Measurements from ENCODE around the gene STK39. TPM values are rescaled to one million over a fixed set of nuclear protein-coding genes. Genes with fewer than 3 reads are reported as not detected.
"Not testable (repeated sequence)": the region's sequence is repeated elsewhere in the genome, so short reads cannot be mapped to it uniquely, and the experiment has no call there.

Gene STK39
- polyA plus RNA-seq, 3 donors: 19.6 to 45.0 (median 33.7) TPM

DNA sequence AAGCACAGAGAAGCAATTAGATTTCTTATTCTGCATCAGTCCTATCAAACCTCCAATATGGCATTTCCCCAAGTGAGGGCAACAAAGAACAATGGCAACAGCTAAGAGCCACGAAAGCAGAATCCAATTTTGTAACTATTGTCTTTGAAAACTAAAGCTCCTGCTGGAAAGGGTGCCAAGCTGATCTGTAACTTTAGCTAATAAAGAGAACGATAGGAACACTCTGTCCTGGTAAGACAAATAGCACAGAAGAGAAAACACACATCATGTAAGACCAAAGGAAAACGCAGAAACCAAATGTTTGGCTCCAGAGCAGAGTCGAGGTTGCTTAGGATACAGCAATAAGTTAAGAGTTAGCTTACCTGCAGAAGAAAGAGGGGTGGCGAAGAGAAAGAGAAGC, 160.5 kb downstream of the STK39 start:
- 70 to 79% (median 77%) methylated on average over 5 of the region's 5 CpGs for WGBS, 3 donors
- H3K27ac ChIP-seq (ENCODE audit: low read depth, low read length): no peak overlapping the region

DNA sequence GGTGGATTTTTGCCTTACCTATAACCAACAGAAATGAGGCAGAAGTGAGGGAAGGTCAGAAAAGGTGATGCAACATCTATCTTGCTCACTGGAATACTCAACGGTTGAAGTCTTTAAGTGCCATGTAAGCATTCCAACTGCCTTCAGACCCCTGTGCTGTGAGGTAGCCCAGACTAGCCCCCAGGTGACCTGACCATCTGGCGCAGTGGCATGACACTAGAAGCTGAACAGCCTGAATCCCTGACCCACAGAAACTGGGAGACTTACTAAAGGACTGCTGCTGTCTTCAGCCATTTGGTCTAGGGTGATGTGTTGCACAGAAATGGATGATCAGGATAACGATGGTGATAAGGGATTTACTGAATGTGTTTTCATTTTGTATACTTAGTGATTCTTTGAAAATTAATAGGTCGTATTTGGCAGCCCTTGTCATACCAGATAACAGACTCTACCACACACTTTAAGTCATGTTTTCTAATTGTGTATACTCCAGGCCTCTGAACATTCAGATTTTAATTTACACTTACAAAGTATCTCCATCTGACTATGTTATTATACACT, 161.5 kb downstream of the STK39 start:
- H3K27ac ChIP-seq (ENCODE audit: low read depth, low read length): no peak overlapping the region
- 75 to 84% (median 79%) methylated on average over 4 of the region's 4 CpGs for WGBS, 3 donors

DNA sequence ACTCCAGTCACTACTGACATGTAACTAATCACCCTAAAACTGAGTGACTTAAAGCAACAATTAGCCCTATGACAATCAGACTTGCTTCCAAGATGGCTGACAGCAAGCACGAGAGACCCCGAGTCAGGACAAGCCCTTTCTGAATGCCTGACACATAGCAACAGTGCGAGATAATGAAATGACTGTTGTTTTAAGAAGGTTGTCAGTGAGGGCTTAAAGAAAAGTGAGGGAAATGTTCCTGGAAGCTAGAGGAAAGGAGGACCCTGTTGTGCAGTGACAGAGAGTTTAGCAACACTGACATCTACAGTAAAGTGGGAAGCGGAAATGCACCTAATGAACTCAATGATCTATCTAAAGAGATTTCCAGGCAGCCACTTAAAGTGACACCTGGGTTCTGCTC, 163.1 kb downstream of the STK39 start:
- no peak overlapping the region for H3K27ac ChIP-seq (ENCODE audit: low read depth, low read length)
- 88 to 94% (median 90%) methylated on average over 4 of the region's 4 CpGs for WGBS, 3 donors

DNA sequence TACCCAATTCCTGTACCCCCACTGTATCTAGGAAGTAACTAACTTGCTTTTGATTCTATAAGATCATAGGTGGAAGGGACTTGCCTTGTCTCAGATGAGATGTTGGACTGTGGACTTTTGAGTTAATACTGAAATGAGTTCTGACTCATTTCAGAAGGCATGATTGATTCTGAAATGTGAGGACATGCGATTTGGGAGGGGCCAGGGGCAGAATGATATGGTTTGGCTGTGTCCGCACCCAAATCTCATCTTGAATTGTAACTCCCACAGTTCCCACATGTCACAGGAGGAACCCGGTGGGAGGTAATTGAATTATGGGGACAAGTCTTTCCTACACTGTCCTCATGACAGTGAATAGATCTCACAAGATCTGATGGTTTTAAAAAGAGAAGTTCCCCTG, 165.9 kb downstream of the STK39 start:
- H3K27ac ChIP-seq (ENCODE audit: low read depth, low read length): not testable (repeated sequence)
- WGBS, 3 donors: 90 to 95% (median 93%) methylated on average over 3 of the region's 3 CpGs

DNA sequence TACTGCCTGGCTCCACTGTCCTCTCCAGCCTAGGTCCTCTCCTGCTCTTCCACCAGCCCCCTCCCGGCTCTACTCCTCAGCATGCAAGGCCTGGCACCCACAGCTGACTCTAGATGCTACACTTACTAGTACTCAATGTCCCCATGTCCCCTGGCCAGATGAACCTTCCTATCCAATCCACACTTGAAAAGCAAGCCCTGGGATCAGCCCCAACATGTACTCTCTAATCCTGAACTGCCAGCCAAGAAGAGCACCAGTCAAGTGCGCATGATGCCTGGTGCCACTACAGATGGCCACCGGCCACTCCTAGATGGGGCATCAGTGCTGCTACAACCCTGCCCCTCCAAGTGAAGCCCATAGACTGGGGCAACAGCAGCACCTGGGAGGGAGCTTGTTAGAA, 168.2 kb downstream of the STK39 start:
- WGBS, 3 donors: 98 to 100% (median 98%) methylated on average over 3 of the region's 3 CpGs
- H3K27ac ChIP-seq (ENCODE audit: low read depth, low read length): no peak overlapping the region

DNA sequence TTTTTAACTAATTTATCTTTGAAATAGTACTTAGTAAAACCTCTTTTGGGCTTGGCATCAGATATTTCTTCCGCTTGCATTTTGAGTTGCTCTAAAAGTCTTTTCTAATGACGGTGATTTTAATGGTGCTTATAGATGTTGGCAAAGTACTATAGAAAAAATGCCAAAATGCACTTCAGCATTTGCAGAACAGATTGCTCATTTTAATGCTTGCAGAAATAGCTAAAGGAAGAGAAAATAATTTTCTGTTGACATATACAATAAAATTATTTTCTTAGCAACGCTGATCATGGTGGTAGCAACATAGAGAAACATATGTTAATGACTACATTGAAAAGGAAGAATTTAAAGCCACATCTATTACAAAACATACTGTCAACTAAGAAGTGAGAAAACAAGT, 170.7 kb downstream of the STK39 start:
- 72 to 87% (median 81%) methylated on average over 3 of the region's 3 CpGs for WGBS, 3 donors
- no peak overlapping the region for H3K27ac ChIP-seq (ENCODE audit: low read depth, low read length)

DNA sequence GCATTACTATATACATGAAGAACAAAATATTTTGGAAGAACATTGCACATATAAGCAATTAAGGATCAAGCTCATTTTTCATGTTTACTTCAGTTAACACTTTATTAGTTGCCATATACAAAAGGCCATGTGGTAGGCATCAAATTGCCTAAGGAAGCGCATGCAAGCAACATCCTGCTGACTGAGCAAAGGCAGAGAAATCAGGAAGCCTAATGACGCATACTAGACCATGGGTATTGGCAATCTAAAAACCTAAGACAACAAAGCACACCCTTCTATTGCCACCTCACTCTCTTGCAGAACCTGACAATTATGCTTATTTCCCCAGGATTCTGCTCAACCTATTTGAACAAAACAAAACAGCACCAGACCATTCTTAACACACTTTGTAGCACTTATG, 171.9 kb downstream of the STK39 start:
- WGBS, 3 donors: 63 to 94% (median 73%) methylated on average over 2 of the region's 2 CpGs
- no peak overlapping the region for H3K27ac ChIP-seq (ENCODE audit: low read depth, low read length)

DNA sequence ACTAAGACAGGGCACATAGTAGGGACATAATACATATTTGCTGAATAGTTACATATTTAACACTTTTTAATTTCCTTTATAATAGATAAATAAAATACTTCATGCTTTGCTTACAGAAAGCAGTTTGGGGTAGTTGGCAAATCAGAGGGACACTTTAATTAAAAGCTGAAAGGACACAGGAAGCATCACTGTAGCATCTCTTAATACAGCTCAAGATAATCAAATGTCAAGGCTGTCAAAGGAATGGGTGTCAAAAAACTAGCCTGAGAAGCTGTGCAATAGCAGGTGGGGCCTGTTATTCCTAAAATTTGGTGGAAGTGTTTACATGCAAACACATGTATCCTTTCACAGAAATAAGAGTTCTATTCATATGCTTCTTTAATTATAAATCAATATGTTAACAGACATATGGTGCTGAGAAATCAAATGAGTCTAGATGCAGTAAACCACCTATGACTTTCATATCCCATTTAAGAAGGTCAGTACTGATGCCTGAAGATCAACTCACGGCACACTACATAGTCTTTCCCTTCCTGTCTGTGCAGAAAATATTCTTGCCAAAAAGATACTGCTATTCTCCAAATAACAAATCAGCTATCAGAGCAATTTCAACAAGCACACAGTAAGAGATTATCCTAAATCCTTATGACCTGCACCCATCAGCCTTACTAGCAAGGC, 174.6 kb downstream of the STK39 start:
- no peak overlapping the region for H3K27ac ChIP-seq (ENCODE audit: low read depth, low read length)
- WGBS, 3 donors: 83 to 93% (median 90%) methylated on average over 1 of the region's 1 CpG

DNA sequence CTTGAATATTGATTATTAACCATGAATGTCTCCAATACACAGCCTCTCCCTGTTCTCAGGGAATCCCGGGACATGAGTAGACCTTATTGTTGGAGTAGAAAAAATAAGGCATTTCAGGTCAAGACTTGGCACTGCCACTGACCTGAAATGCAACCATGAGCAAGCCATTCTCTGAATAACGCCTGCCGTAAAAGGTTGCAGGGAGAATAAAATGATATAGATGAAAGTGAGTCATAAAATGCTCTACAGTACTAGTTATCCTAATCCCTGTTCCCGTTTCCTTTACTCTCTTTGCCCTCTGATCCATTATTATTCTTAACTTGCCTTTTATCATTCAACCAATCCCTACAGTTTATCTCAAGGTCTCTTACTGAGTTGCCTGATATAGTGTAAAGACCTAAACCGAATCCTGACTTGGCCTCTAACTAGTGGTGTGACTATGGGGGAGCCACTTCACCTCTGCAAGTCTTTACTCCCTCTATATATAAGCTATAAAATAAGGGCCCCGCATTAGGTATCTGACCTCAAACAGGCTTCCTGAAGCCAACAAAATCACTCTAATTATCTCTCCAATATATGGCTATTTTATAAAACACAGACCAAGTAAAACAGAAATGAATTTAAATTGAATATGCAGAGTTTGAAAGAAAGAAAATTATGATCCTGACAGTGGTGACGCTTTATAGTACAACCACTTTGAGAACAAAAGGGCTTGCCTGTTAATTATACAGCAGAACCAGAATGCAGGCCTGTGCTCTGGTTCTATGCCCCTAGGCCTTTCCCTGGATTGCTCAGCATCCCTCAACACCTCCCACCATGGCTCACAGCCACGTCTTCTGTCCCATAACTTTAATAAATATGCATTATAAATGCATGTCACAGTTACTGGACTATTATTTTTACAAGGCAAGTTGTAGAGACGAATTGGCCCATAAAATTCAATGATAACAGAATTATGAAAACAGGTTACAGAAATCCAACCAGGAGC, 183.1 kb downstream of the STK39 start:
- no peak overlapping the region for H3K27ac ChIP-seq (ENCODE audit: low read depth, low read length)
- WGBS, 3 donors: 91 to 98% (median 98%) methylated on average over 9 of the region's 9 CpGs

DNA sequence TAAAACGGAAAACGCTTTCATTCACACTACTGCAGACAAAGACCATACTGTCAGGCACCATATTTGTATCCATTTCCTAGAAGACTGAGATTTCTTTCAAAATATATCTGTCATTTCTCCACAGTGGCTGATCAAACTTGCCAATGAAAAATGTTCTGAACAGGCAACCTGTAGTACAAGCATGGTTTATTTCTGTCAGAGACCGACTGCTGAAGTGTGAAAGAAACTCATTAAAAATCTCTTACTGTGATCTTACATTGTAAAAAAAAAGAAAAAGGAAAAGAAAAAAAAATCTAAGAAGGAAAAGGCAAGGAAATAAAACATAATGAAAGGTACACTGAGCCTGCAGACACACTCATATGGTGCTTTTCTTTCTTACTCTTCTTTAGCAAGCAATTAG, 184.5 kb downstream of the STK39 start:
- 89 to 94% (median 91%) methylated on average over 3 of the region's 3 CpGs for WGBS, 3 donors
- H3K27ac ChIP-seq (ENCODE audit: low read depth, low read length): no peak overlapping the region

DNA sequence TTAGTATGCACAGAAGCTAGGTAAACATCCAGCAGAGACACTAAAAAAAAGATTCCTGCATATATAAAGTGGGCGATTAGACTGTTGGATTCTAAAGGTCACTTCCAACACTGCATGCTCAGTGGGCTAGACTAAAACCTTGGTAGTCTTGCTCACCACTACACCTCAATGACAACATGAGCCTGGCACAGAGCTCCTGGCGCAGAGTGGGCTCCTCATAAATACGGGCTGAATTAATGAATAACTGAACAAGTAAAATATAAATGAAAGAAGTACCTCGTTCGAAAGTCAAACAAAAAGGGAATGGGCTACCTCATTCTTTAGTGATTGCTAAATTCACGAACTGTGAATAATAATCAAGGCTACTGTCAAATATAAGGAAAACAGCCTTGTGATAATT, 185.3 kb downstream of the STK39 start:
- H3K27ac ChIP-seq (ENCODE audit: low read depth, low read length): no peak overlapping the region
- WGBS, 3 donors: 72 to 97% (median 96%) methylated on average over 6 of the region's 6 CpGs

DNA sequence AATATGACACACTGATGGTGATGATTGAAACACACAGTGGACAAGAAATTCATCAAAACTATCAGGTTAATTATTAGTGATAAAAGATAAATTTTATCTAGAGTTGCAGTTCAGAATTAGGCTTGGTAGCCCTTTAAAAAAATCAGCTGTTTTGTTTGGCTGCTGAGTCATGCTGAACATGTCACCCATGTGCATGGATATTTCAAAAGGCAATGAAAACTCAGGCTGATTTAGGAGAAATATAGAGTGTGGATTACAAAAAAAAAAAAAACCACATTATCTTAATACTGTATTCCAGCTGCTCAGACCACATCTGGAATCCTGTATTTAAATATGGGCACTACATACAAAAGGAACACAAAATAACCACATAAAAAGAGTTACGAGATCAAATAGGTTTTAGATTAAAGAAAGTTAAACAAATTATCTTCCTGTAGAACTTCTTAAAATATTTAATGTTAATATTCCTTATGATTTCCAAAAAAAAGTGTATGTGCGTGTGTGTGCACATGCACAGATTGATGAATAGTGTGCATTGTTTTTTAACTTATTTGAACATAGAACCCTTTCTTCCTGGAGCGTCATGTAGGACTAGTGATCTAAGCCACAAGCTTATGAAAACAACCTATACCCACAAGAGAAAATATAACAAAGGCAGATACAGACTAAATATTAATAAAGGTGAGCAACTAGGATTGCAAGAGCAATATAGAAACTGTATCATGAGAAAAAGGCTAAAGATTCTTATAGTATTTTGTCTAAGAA, 186.2 kb downstream of the STK39 start:
- no peak overlapping the region for H3K27ac ChIP-seq (ENCODE audit: low read depth, low read length)
- WGBS, 3 donors: 90 to 98% (median 95%) methylated on average over 3 of the region's 3 CpGs

DNA sequence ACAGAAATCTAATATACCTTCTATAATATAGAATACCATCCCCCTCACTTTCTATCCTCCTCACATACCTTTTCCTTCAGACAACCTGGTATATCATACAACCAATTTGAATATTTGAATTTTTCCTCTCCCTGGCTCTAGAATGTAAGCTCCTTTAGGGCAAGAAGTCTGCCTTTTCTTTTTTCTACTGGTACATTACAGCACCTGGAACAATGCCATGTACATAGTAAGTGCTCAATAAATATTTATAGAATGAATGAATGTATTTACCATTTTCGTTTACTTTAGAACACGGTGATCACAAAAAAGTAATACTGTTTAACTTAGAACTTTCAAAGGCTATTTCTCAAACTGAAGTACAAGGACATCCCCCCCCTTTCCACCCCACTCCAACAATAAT, 187.6 kb downstream of the STK39 start:
- WGBS, 3 donors: 47 to 98% (median 91%) methylated on average over 2 of the region's 2 CpGs
- no peak overlapping the region for H3K27ac ChIP-seq (ENCODE audit: low read depth, low read length)

DNA sequence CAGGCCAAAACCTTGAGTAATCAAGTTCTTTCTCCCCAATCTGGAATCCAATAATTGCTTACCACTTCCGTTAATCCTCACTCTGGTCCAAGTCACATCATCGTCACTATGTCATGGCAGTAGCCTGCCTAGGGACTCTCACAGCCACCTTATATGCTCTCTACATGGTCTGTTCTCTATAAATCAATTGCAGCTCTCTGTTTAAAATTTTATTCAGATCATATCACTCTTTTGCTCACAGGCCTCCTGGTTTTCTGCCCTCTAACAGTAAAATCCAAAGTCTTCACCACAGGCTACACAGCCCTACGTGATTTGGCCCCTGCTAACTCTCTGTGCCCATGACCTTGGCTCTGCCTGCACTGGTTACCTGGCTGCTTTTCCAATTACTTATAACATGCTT, 188.7 kb downstream of the STK39 start:
- WGBS, 3 donors: 82 to 96% (median 95%) methylated on average over 3 of the region's 3 CpGs

DNA sequence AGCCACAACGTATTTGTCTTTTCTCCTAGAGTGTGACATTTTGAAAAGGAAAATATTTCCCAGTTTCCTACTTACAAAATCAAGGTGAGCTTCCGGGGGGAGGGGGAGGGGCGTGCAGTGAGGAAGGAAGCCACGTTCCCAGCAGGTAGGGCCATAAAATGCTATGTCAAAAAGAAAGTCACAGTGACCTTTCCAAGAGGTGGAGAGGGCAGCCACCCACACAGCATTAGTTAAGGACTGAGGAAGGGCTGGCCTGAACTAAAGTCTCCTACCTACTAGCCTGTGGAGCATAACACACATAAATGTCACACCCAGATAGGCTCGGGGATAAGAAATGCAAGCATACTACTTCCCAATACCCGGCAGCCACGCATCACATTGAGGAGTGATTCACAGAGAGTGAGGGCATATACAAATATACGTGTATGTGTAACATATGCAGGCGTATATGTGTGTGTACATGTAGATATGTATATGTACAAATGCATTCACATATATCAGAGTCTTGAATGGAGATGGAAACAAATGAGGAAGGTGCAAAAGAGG, 191.1 kb downstream of the STK39 start:
- WGBS, 3 donors: 86 to 89% (median 88%) methylated on average over 9 of the region's 9 CpGs
- H3K27ac ChIP-seq (ENCODE audit: low read depth, low read length): no peak overlapping the region

More for the DNA sequence above, 188.7 kb downstream of the STK39 start:
- no peak overlapping the region for H3K27ac ChIP-seq (ENCODE audit: low read depth, low read length)

DNA sequence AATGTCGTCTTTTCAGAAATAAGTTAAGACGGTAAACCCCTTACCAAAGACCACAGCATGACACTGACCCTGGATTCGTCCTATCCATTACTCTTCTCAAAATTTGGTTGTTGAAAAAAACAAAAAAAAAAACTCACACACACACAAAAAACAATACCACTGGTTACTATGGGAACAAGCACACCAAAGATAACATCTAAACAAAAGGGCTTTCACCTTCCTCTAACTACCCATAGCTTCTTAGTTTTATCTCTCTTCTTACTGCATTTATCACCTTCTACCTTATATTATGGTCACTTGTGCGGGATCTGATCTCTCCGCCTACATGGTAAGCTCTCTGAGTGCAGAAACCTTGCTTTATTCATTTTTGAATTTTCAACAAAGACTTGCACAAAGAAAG, 192.7 kb downstream of the STK39 start:
- H3K27ac ChIP-seq (ENCODE audit: low read depth, low read length): no peak overlapping the region
- 86 to 88% (median 88%) methylated on average over 5 of the region's 5 CpGs for WGBS, 3 donors

DNA sequence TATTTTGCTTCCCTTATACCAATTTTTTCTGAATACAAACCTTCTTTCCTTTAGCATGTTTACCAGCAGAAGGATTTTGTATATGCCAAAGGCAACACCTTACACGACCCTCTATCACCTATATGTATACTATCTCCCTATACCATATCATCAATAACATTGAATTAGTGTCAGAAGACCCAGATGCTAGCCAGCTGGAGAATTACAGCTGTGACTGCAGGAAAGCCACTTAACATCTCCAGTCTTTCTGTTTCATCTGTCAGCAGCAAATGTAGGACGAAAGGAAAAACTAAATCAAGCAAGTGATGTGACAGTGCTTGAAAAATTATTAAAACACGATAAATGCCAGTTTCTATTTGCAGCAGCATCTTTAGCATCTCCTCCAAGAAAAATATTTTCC, 193.7 kb downstream of the STK39 start:
- 76 to 89% (median 86%) methylated on average over 3 of the region's 3 CpGs for WGBS, 3 donors
- no peak overlapping the region for H3K27ac ChIP-seq (ENCODE audit: low read depth, low read length)

DNA sequence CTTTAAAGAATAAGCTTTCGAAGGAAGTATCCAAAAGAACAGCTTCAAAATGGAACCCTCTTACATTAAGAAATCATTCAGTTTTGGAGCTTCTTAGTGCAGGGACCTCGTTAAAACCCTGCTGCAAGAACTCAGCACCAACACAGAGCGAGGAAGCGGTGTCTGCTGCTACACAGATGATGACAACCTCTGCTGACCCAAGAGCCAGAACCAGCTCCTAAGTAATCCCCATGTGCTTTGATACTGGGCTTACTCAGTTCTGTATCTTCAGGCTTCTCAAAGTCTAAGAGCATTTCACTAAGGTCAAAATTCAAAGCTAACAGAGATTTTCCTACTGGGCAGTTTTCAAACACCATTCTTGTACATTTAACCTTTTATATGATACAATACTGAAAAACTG, 194.6 kb downstream of the STK39 start:
- no peak overlapping the region for H3K27ac ChIP-seq (ENCODE audit: low read depth, low read length)
- WGBS, 3 donors: 89 to 95% (median 91%) methylated on average over 4 of the region's 4 CpGs

Measured in adipose tissue (tissue), 3 donors.